Fibroblast of villous mesenchyme (primary cell): Measurements from ENCODE around the gene CCDC54. TPM values are rescaled to one million over a fixed set of nuclear protein-coding genes. Genes with fewer than 3 reads are reported as not detected.
A peak's percentile ranks its signal among the peaks of the same experiment; 100 is the strongest.

Experiments
- DNase-seq: peaks from one replicate; pipeline ENCODE4 v3.0.0-alpha.2; 2010; ENCODE audit warnings: low read depth
- H3K4me3 ChIP-seq: 2 replicates; pipeline ENCODE4 v1.5.1; 2011; ENCODE audit warnings: low read depth, mild to moderate bottlenecking, low read length
- CTCF ChIP-seq: IDR thresholded peaks from 2 replicates; pipeline ENCODE4 v1.5.1; 2012; ENCODE audit warnings: low read depth, mild to moderate bottlenecking, low read length; ENCODE audit not compliant: insufficient read depth
- total RNA-seq: library from RNA; depleted of rRNA; stranded (reverse); fragments of >200 nt; gene quantifications from 2 replicates; pipeline ENCODE4 v1.2.3, GENCODE V29; 2012

The CCDC54 gene
- total RNA-seq, 1 donor: not detected

GRCh38 chr3:107347751-107348150 is 29.5 kb upstream of the CCDC54 start:
- no peak for TF ChIP-seq CTCF
- DNase-seq: peak; percentile 1
- no peak overlapping the region for H3K4me3 ChIP-seq

- DNase-seq: no peak
- no peak for TF ChIP-seq CTCF
- H3K4me3 ChIP-seq: no peak overlapping the region
Measured at GRCh38 chr3:107356706-107357105, 20.5 kb upstream of the CCDC54 start.

GRCh38 chr3:107361633-107362032 is 15.6 kb upstream of the CCDC54 start:
- no peak for TF ChIP-seq CTCF
- no peak overlapping the region for H3K4me3 ChIP-seq
- DNase-seq: no peak

GRCh38 chr3:107365051-107365450 is 12.2 kb upstream of the CCDC54 start:
- DNase-seq: no peak
- no peak overlapping the region for H3K4me3 ChIP-seq
- no peak for TF ChIP-seq CTCF

- no peak overlapping the region for H3K4me3 ChIP-seq
- no peak for DNase-seq
- no peak for TF ChIP-seq CTCF
Measured at GRCh38 chr3:107366766-107367165, 10.5 kb upstream of the CCDC54 start.

GRCh38 chr3:107367353-107367752 is 9.9 kb upstream of the CCDC54 start:
- TF ChIP-seq CTCF: no peak
- no peak overlapping the region for H3K4me3 ChIP-seq
- DNase-seq: peak; percentile 52

GRCh38 chr3:107368654-107369398 is 8.4 kb upstream of the CCDC54 start:
- H3K4me3 ChIP-seq: no peak overlapping the region
- no peak for TF ChIP-seq CTCF
- DNase-seq: no peak
